Stimulated activated CD4-positive, alpha-beta T cell treated with anti-CD3 and anti-CD28 coated beads, Interleukin-4, amount 100 ng/mL, for 24 hours (primary cell): ENCODE data around the gene ZNF503.

Experiments
- DNase-seq: peaks from one replicate; pipeline ENCODE4 v3.0.0-alpha.2; 2020

ZNF503 gene

GRCh38 chr10:75350791-75351190 lies 50.8 kb downstream of the ZNF503 start:
- no peak for DNase-seq
